Measurements from ENCODE around the gene PLCL1.

The PLCL1 gene

GRCh38 chr2:197890168-197890567 is 85.8 kb downstream of the PLCL1 start:
- no peak for DNase-seq

- DNase-seq = no peak
These were observed 87.6 kb downstream of the PLCL1 start for GRCh38 chr2:197891897-197892442.

- no peak for DNase-seq
These were observed 89.2 kb downstream of the PLCL1 start for GRCh38 chr2:197893403-197894177.

- no peak for DNase-seq
These were observed 90.4 kb downstream of the PLCL1 start for GRCh38 chr2:197894751-197895274.

DNA sequence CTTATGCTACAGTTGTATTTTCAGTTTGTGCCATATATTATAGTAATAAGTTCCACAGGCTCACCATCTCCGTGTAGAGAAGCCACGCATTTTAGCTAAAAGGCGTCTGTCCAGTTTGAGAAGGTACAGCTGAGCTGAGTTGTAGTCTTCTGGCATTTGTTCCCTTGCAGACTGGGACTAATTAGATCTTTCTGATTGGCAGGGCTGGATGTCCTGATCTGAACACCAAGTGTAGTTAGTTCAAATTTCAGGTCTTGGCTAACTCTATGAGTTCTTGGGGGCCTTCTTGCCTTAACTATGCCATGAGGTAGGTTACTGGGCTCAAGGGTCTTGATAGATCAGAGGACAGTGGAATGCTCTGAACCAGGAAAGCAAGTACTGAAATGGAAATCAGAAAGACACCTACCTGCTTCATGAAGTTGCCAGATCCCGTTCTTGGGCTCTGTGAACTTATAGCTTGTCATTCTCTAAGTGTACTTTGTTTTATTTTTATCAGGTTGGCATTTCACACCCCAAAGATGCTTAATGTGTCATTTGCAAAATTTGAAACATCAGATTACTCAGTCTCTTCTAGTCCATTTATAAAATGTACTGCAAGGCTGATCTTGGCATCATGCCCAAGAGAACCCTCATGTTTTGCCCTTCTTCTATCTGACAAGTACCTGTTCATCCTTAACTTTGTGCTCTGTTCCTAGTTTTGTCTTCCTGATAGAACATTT is 93.7 kb downstream of the PLCL1 start:
- DNase-seq = no peak

- no peak for DNase-seq
These were observed 100.1 kb downstream of the PLCL1 start for GRCh38 chr2:197904446-197904845.

- DNase-seq = no peak
These were observed 103.8 kb downstream of the PLCL1 start for GRCh38 chr2:197908156-197908555.

GRCh38 chr2:197908990-197909776 is 104.8 kb downstream of the PLCL1 start:
- no peak for DNase-seq

DNA sequence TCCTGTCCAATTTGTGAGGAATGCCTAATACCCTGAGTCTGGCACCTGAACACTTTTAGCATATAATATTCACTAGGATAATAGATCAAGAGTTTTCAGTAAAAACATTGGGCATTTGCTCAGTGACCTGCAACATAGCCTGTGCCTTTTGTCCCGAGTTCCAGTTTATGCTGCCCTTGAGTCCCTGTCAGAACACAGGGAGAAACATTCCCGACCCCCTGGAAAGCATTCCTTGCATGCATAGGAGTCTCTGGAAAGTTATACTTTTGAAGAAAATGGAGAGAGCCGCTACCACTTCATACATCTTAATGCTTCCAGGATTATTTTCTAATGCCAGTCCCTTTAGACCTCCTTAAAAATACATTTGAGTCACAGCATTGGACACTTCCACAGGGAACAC is 107.3 kb downstream of the PLCL1 start:
- no peak for DNase-seq

DNA sequence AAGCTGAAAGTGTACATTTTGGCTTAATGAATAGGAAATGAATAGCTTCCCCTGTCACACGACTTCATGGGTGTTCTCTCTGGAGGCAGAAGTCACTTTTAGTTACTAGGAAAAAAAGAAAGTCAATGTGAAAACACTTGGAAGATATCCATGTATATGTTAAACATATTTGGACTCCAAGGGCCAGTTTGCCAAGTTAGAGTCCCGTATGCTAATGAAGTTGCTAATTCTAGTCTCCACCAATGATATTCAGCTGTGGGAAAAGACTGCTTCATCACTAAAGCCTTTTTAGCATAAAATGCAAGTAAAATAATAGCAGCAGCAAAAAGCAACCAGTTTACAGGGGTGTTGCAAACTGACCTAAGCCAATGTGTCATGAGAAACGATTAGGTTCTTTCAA is 108.7 kb downstream of the PLCL1 start:
- no peak for DNase-seq

GRCh38 chr2:197914778-197915177 is 110.4 kb downstream of the PLCL1 start:
- DNase-seq = no peak

GRCh38 chr2:197915548-197916265 is 111.3 kb downstream of the PLCL1 start:
- DNase-seq = no peak

DNA sequence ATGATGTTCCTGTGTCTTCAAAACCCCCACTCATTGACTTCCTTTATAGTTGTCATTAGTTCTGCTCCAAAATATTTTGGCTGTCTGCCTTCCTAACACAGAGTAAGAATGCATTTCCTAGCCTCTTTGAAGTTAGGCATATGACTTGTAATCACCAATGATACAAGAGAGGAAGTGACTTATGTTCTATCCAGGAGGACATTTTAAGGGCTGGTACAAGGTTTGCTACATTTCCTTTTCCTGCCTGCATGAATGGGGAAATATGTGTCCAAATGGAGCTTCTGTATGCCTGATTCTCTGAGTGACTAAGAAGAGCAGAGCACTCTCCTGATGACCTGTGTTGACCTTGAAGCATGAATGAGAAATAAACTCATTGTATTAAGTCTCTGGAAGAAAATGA is 115.1 kb downstream of the PLCL1 start:
- DNase-seq = no peak

- no peak for DNase-seq
These were observed 115.7 kb downstream of the PLCL1 start for GRCh38 chr2:197920088-197920487.

GRCh38 chr2:197920592-197921201 is 116.3 kb downstream of the PLCL1 start:
- no peak for DNase-seq

GRCh38 chr2:197924483-197924882 is 120.1 kb downstream of the PLCL1 start:
- no peak for DNase-seq

DNA sequence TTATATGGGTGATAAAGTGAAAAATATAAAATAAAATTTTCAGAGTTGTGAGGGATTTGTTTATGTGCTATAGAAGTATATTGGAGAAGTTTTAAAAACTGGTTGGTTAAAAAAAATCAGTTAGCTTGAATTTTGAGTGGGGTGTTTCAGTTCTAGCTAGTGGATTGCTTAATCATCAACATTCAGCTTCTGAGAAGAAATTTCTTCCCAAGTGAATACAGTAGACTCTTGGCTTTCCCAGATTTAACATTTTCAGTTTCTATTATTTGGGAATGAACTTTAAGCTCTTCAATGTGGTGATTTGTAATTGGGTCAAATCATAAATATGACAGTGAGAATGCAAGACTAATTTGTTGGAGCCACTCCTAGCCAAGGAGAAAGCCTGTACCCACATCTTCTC is 120.8 kb downstream of the PLCL1 start:
- no peak for DNase-seq

GRCh38 chr2:197925976-197926375 is 121.6 kb downstream of the PLCL1 start:
- no peak for DNase-seq

- DNase-seq = no peak
These were observed 122.3 kb downstream of the PLCL1 start for GRCh38 chr2:197926673-197927072.

DNA sequence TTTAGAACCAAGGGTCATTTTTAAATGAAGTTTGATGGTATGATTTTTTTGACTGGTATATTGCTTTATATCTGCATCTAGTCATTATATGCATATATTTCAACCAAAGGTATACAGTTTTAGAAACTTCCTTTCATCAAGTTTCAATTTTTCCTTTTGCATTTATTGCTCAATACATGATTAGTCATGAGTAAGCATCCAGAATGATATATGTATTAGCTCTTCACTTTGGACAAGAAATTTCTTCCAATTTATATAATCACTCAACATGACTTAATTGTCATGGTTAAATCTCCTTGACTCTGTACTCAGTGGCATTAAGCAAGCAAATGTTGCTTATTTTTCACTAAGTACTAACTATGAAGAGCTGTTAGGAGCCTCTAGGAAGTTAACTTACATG is 123.6 kb downstream of the PLCL1 start:
- no peak for DNase-seq

- no peak for DNase-seq
These were observed 124.9 kb downstream of the PLCL1 start for GRCh38 chr2:197929008-197929885.

All from COR-L47 (cell line).